Caco-2 (cell line): Measurements from ENCODE around the gene KLHL25. TPM values are rescaled to one million over a fixed set of nuclear protein-coding genes. Genes with fewer than 3 reads are reported as not detected.

Experiments used
- BruUV-seq: library from RNA; stranded (reverse); fragments of 400-500 nt; replicated peaks from 2 replicates; lab custom pipeline; 2021; lab: Mats Ljungman, UMichigan
- CTCF ChIA-PET: fragments of 300-600 bp; sonication (Branson Sonifier 250); formaldehyde crosslinking; loops from one replicate; lab custom pipeline; 2022; ENCODE audit warnings: antibody characterized with exemption; lab: Charles Lee
- POLR2A ChIA-PET: fragments of 300-600 bp; sonication (Branson Sonifier 250); formaldehyde crosslinking; loops from one replicate; lab custom pipeline; 2022; ENCODE audit warnings: antibody characterized with exemption; lab: Charles Lee
- DNase-seq, 2 experiments: peaks; one replicate each; pipeline versions ENCODE4 v3.0.0 to v3.0.0-alpha.2; 2020 to 2022
- H3K27me3 ChIP-seq: replicated peaks from 2 replicates; pipeline ENCODE4 v1.6.0; 2011; ENCODE audit warnings: low read length; ENCODE audit not compliant: control insufficient read depth, insufficient read depth
- H3K36me3 ChIP-seq: 2 replicates; pipeline ENCODE4 v1.5.1; 2011; ENCODE audit warnings: low read length; ENCODE audit not compliant: control insufficient read depth, insufficient read depth
- H3K4me1 ChIP-seq: fragments of 250-450 bp; sonication (Bioruptor Pico); 2 replicates; pipeline ENCODE4 v1.5.1; 2020; ENCODE audit warnings: mild to moderate bottlenecking
- H3K4me3 ChIP-seq: 2 replicates; pipeline ENCODE4 v1.5.1; 2011; ENCODE audit warnings: low read depth, mild to moderate bottlenecking, control low read depth, low read length
- H3K9me3 ChIP-seq: fragments of 250-450 bp; sonication (Bioruptor Pico); 2 replicates; pipeline ENCODE4 v1.5.1; 2020; ENCODE audit warnings: mild to moderate bottlenecking, moderate library complexity
- H3K27ac Mint-ChIP-seq: one replicate; pipeline ENCODE4 v1.8.0; 2022; ENCODE audit warnings: mixed read lengths; ENCODE audit not compliant: unreplicated experiment
- H3K27me3 Mint-ChIP-seq: one replicate; pipeline ENCODE4 v1.8.0; 2022; ENCODE audit warnings: mixed read lengths; ENCODE audit not compliant: insufficient read depth, unreplicated experiment
- H3K36me3 Mint-ChIP-seq: one replicate; pipeline ENCODE4 v1.8.0; 2022; ENCODE audit warnings: mild to moderate bottlenecking, mixed read lengths; ENCODE audit not compliant: insufficient read depth, unreplicated experiment
- H3K4me1 Mint-ChIP-seq: one replicate; pipeline ENCODE4 v1.8.0; 2022; ENCODE audit warnings: low read depth, mixed read lengths; ENCODE audit not compliant: unreplicated experiment
- H3K4me3 Mint-ChIP-seq: one replicate; pipeline ENCODE4 v1.8.0; 2022; ENCODE audit warnings: mild to moderate bottlenecking, moderate library complexity, mixed read lengths; ENCODE audit not compliant: unreplicated experiment
- H3K9me3 Mint-ChIP-seq: one replicate; pipeline ENCODE4 v1.8.0; 2022; ENCODE audit warnings: mixed read lengths; ENCODE audit not compliant: unreplicated experiment
- CTCF ChIP-seq, 2 experiments: fragments of 200-600 bp in 1 of 2; IDR thresholded peaks; 1 replicate in 1 of 2; 2 replicates in 1 of 2; pipeline versions ENCODE4 v1.5.1 to v1.8.0; 2011 to 2022; ENCODE audit warnings: antibody characterized with exemption in 1 of 2, control low read depth in 1 of 2, inconsistent platforms in 1 of 2, low read depth in 1 of 2, low read length in 1 of 2, mild to moderate bottlenecking in 1 of 2, moderate library complexity in 1 of 2; ENCODE audit not compliant: insufficient read depth in 1 of 2, severe bottlenecking in 1 of 2, unreplicated experiment in 1 of 2
- intact Hi-C: fragments of 100-400 bp; cut with micrococcal nuclease; formaldehyde crosslinking; loops from one replicate; pipeline ENCODE4 v1.10.0; 2022; ENCODE audit not compliant: unreplicated experiment
- total RNA-seq: library from RNA; stranded (reverse); gene quantifications from 2 replicates; pipeline ENCODE4 v1.2.3, GENCODE V29; 2022

KLHL25 gene
- total RNA-seq, 1 experiment from 2014 or later, result 15.4 TPM

DNA sequence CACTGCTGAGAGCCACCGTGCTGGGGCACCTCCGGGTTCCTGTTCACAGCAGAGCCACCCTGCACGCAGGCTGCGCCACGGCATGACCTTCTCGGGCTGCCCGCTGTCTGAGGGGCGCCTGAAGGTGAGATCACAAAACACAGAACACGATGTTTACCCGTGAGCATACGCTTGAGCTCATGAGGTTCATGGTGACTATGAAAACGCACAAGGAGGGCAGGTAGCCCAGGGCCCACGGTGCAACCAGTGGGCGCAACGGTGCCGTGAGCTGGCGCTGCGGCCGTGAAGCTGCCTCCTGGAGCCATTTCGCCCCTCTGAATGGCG is 36.1 kb downstream of the KLHL25 start:
- no peaks in the 10 kb centered on the region for H3K4me1 Mint-ChIP-seq
- Histone ChIP-seq H3K4me3 (no peak overlapping the region), H3K36me3 (no peaks in the 10 kb centered on the region; the same call in none of the 2 replicates), H3K27me3 (no peaks in the 10 kb centered on the region), H3K4me1 (no peaks in the 10 kb centered on the region), H3K9me3 (no peaks in the 10 kb centered on the region)
- H3K27me3 Mint-ChIP-seq, result no peaks in the 10 kb centered on the region
- no peak for DNase-seq
- ChIA-PET CTCF (no interaction called here), POLR2A (no interaction called here)
- no peak for TF ChIP-seq CTCF (IDR thresholded peaks at IDR 0.05; ENCODE audit: insufficient read depth in 1 of 2, low read depth in 1 of 2, low read length in 1 of 2, severe bottlenecking in 1 of 2, unreplicated experiment in 1 of 2)
- intact Hi-C loops, result no loop called here
- peaks cover 40% of the 10 kb centered on the region for H3K36me3 Mint-ChIP-seq
- no peak overlapping the region for H3K4me3 Mint-ChIP-seq
- BruUV-seq, result no TSS peak
- no peaks in the 10 kb centered on the region for H3K9me3 Mint-ChIP-seq
- H3K27ac Mint-ChIP-seq, result no peak overlapping the region

DNA sequence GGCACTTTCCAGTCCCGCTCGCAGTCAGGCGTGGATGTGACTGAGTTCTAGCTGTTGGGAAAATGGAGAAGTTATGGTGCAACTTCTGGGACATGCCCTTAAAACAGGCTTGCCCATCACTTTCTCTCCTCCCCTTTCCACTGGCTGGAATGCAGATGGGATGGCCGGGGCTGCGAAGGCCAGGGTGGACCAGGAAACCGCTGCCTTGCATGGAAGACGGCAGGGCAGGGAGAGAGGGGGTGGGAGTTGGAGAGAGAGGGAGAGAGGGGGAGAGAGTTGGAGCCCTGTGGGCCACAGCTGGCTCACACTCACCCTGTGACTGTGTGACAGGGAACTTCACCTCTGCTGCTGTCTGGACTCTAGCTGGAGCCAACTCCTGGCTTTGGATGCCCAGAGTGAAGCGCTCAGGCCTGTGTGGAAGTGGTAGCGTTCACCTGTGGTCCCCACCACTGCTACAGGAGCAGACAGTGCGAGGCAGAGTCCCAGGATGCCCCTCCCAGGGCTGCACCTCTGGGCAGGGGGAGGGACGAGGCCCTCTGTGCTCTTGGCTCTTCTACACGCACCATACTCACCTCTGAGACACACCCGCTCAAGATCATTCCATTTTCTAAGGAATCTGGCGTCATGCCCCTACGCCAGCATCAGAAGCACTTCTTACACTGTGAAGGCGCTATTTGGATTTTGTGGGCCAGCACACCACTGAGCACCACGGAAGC is 36.6 kb downstream of the KLHL25 start:
- CTCF ChIA-PET, result no interaction called here
- intact Hi-C loops, result no loop called here
- H3K4me3 Mint-ChIP-seq, result no peak overlapping the region
- H3K27me3 ChIP-seq, result no peaks in the 10 kb centered on the region
- H3K27me3 Mint-ChIP-seq, result no peaks in the 10 kb centered on the region
- BruUV-seq, result no TSS peak
- no peak for TF ChIP-seq CTCF (IDR thresholded peaks at IDR 0.05; ENCODE audit: insufficient read depth in 1 of 2, low read depth in 1 of 2, low read length in 1 of 2, severe bottlenecking in 1 of 2, unreplicated experiment in 1 of 2)
- no peak overlapping the region for H3K4me3 ChIP-seq
- no peaks in the 10 kb centered on the region for H3K9me3 ChIP-seq
- H3K27ac Mint-ChIP-seq, result no peak overlapping the region
- H3K4me1 Mint-ChIP-seq, result no peaks in the 10 kb centered on the region
- no peak for DNase-seq
- no peaks in the 10 kb centered on the region for H3K9me3 Mint-ChIP-seq
- POLR2A ChIA-PET, result no interaction called here
- H3K36me3 ChIP-seq, result no peaks in the 10 kb centered on the region; the same call in 1 of the 2 replicates
- peaks cover 45% of the 10 kb centered on the region for H3K36me3 Mint-ChIP-seq
- no peaks in the 10 kb centered on the region for H3K4me1 ChIP-seq

- ChIA-PET CTCF (no interaction called here), POLR2A (interaction anchor here (0.6 kb wide), 1 partner anchor 522 kb away, joined by 3 read pairs; no protein-coding TSS in a partner anchor)
- Histone ChIP-seq H3K27me3 (no peaks in the 10 kb centered on the region), H3K4me1 (no peaks in the 10 kb centered on the region), H3K36me3 (no peaks in the 10 kb centered on the region; the same call in 1 of the 2 replicates), H3K4me3 (no peak overlapping the region), H3K9me3 (no peaks in the 10 kb centered on the region)
- intact Hi-C loops, result no loop called here
- peak in 1 of 2 experiments; percentile 27 for DNase-seq
- no peaks in the 10 kb centered on the region for H3K4me1 Mint-ChIP-seq
- H3K36me3 Mint-ChIP-seq, result peaks cover 48% of the 10 kb centered on the region
- H3K27me3 Mint-ChIP-seq, result no peaks in the 10 kb centered on the region
- no TSS peak for BruUV-seq
- TF ChIP-seq CTCF (IDR thresholded peaks at IDR 0.05; ENCODE audit: insufficient read depth in 1 of 2, low read depth in 1 of 2, low read length in 1 of 2, severe bottlenecking in 1 of 2, unreplicated experiment in 1 of 2), result no peak
- H3K27ac Mint-ChIP-seq, result no peak overlapping the region
- H3K9me3 Mint-ChIP-seq, result no peaks in the 10 kb centered on the region
- H3K4me3 Mint-ChIP-seq, result no peak overlapping the region
These were observed 37.4 kb downstream of the KLHL25 start for GRCh38 chr15:85757073-85757938.
